ENCODE measurements around the gene AMOTL2. TPM values are rescaled to one million over a fixed set of nuclear protein-coding genes. Genes with fewer than 3 reads are reported as not detected.

The AMOTL2 gene
- total RNA-seq, 1 donor from 2014 or later = 281 TPM

- Mint-ChIP-seq H3K27me3 (ENCODE audit: low read depth) (no peaks in the 10 kb centered on the region), H3K4me3 (no peak overlapping the region), H3K27ac (peak overlapping the region; percentile 11), H3K36me3 (no peaks in the 10 kb centered on the region), H3K4me1 (peaks cover 27% of the 10 kb centered on the region), H3K9me3 (no peaks in the 10 kb centered on the region)
- DNase-seq (ENCODE audit: low spot score in 2 of 2, unreplicated experiment in 2 of 2) = peak in 1 of 2 experiments; percentile 25
- TF ChIP-seq CTCF (IDR thresholded peaks at IDR 0.05; ENCODE audit: unreplicated experiment) = no peak
Measured at GRCh38 chr3:134338516-134339261, 35.6 kb downstream of the AMOTL2 start.

- peak overlapping the region; percentile 13 for H3K27ac Mint-ChIP-seq
Measured at GRCh38 chr3:134338201-134338512, 36.1 kb downstream of the AMOTL2 start.

GRCh38 chr3:134337511-134338200, 36.6 kb downstream of the AMOTL2 start:
- peak in 1 of 2 experiments; percentile 31 for DNase-seq (ENCODE audit: low spot score in 2 of 2, unreplicated experiment in 2 of 2)
- Mint-ChIP-seq H3K4me1 (peaks cover 34% of the 10 kb centered on the region), H3K27ac (peak overlapping the region; percentile 13), H3K27me3 (ENCODE audit: low read depth) (no peaks in the 10 kb centered on the region), H3K9me3 (no peaks in the 10 kb centered on the region), H3K4me3 (no peak overlapping the region), H3K36me3 (no peaks in the 10 kb centered on the region)
- no peak for TF ChIP-seq CTCF (IDR thresholded peaks at IDR 0.05; ENCODE audit: unreplicated experiment)

More at GRCh38 chr3:134338201-134338512, 36.1 kb downstream of the AMOTL2 start:
- no peaks in the 10 kb centered on the region for H3K36me3 Mint-ChIP-seq
- H3K4me1 Mint-ChIP-seq = peaks cover 30% of the 10 kb centered on the region
- TF ChIP-seq CTCF (IDR thresholded peaks at IDR 0.05; ENCODE audit: unreplicated experiment) = no peak
- no peak for DNase-seq (ENCODE audit: low spot score in 2 of 2, unreplicated experiment in 2 of 2)
- no peaks in the 10 kb centered on the region for H3K27me3 Mint-ChIP-seq (ENCODE audit: low read depth)
- H3K9me3 Mint-ChIP-seq = no peaks in the 10 kb centered on the region
- no peak overlapping the region for H3K4me3 Mint-ChIP-seq

- TF ChIP-seq CTCF (IDR thresholded peaks at IDR 0.05; ENCODE audit: unreplicated experiment) = no peak
- no peak for DNase-seq (ENCODE audit: low spot score in 2 of 2, unreplicated experiment in 2 of 2)
- no peak overlapping the region for H3K27ac Mint-ChIP-seq
Measured at GRCh38 chr3:134337071-134337482, 37.2 kb downstream of the AMOTL2 start.

GRCh38 chr3:134336587-134336986, 37.7 kb downstream of the AMOTL2 start:
- H3K9me3 Mint-ChIP-seq = no peaks in the 10 kb centered on the region
- no peak overlapping the region for H3K4me3 Mint-ChIP-seq
- peaks cover 45% of the 10 kb centered on the region for H3K4me1 Mint-ChIP-seq
- peak in 1 of 2 experiments; percentile 35 for DNase-seq (ENCODE audit: low spot score in 2 of 2, unreplicated experiment in 2 of 2)
- H3K36me3 Mint-ChIP-seq = no peaks in the 10 kb centered on the region
- no peaks in the 10 kb centered on the region for H3K27me3 Mint-ChIP-seq (ENCODE audit: low read depth)
- no peak for TF ChIP-seq CTCF (IDR thresholded peaks at IDR 0.05; ENCODE audit: unreplicated experiment)
- H3K27ac Mint-ChIP-seq = peak overlapping the region; percentile 52

More at GRCh38 chr3:134337071-134337482, 37.2 kb downstream of the AMOTL2 start:
- H3K36me3 Mint-ChIP-seq = no peaks in the 10 kb centered on the region
- peaks cover 40% of the 10 kb centered on the region for H3K4me1 Mint-ChIP-seq
- no peaks in the 10 kb centered on the region for H3K9me3 Mint-ChIP-seq
- no peaks in the 10 kb centered on the region for H3K27me3 Mint-ChIP-seq (ENCODE audit: low read depth)
- H3K4me3 Mint-ChIP-seq = no peak overlapping the region
